Brain pericyte (primary cell): Measurements from ENCODE around the gene GOLGA6L25.
"Not testable (repeated sequence)": the region's sequence is repeated elsewhere in the genome, so short reads cannot be mapped to it uniquely, and the experiment has no call there.

Source experiments
- DNase-seq: peaks from one replicate; pipeline ENCODE4 v3.0.0-alpha.2; 2012; ENCODE audit warnings: low read depth, low spot score

GOLGA6L25 gene

GRCh38 chr15:28553268-28553667 is at the start of gene GOLGA6L25:
TSS of gene GOLGA6L25 (plus strand) at chr15:28553568. CDS start at chr15:28553629, 61 bp downstream.
- not testable (repeated sequence) for DNase-seq

GRCh38 chr15:28508217-28508889 is 45.0 kb upstream of the GOLGA6L25 start:
- not testable (repeated sequence) for DNase-seq

GRCh38 chr15:28514128-28514527 is 39.2 kb upstream of the GOLGA6L25 start:
- DNase-seq = not testable (repeated sequence)

- not testable (repeated sequence) for DNase-seq
Observed at GRCh38 chr15:28515208-28515607, 38.2 kb upstream of the GOLGA6L25 start.

GRCh38 chr15:28532954-28533353 is 20.4 kb upstream of the GOLGA6L25 start, which contains the start of gene GOLGA8G:
TSS of gene GOLGA8G (minus strand) at chr15:28532971. CDS start at chr15:28532909, 62 bp downstream.
- DNase-seq = not testable (repeated sequence)

GRCh38 chr15:28573351-28573750 is 20.0 kb downstream of the GOLGA6L25 start:
- DNase-seq = not testable (repeated sequence)

- not testable (repeated sequence) for DNase-seq
Observed at GRCh38 chr15:28588977-28589606, 35.7 kb downstream of the GOLGA6L25 start.

GRCh38 chr15:28589769-28590168 is 36.4 kb downstream of the GOLGA6L25 start:
- DNase-seq = not testable (repeated sequence)

GRCh38 chr15:28592395-28592794 is 39.0 kb downstream of the GOLGA6L25 start:
- DNase-seq = not testable (repeated sequence)

- not testable (repeated sequence) for DNase-seq
Observed at GRCh38 chr15:28593424-28594129, 40.2 kb downstream of the GOLGA6L25 start.

- DNase-seq = not testable (repeated sequence)
Observed at GRCh38 chr15:28597471-28597870, 44.1 kb downstream of the GOLGA6L25 start.

GRCh38 chr15:28598209-28598608 is 44.8 kb downstream of the GOLGA6L25 start:
- DNase-seq = not testable (repeated sequence)

GRCh38 chr15:28602152-28602551 is 48.8 kb downstream of the GOLGA6L25 start:
- DNase-seq = not testable (repeated sequence)
